GM12878 (cell line): ENCODE data around the gene UBE2QL1. TPM values are rescaled to one million over a fixed set of nuclear protein-coding genes. Genes with fewer than 3 reads are reported as not detected.

Source experiments
- ATAC-seq: fragments of 200-7000 bp; cut with Tn5 transposase; 3 replicates; pipeline ENCODE4 v1.9.1; 2020; ENCODE audit warnings: mild to moderate bottlenecking, moderate library complexity
- BruUV-seq: library from RNA; stranded (reverse); fragments of 400-500 nt; replicated peaks from 2 replicates; lab custom pipeline; 2021; lab: Mats Ljungman, UMichigan
- CTCF ChIA-PET: fragments of 300-600 bp; sonication (Branson Sonifier 250); formaldehyde crosslinking; extraction: SDS; loops from one replicate; lab custom pipeline; 2021; ENCODE audit warnings: inconsistent platforms; lab: Yijun Ruan, JAX
- POLR2A ChIA-PET: fragments of 350-600 bp; formaldehyde crosslinking; extraction: SDS; loops from one replicate; lab custom pipeline; 2021; ENCODE audit warnings: inconsistent platforms; lab: Charles Lee
- RAD21 ChIA-PET: fragments of 300-600 bp; sonication (Branson Sonifier 250); formaldehyde crosslinking; loops from one replicate; lab custom pipeline; 2023; ENCODE audit warnings: antibody characterized with exemption; ENCODE audit not compliant: unreplicated experiment; lab: Charles Lee
- SMC1A ChIA-PET: fragments of 300-600 bp; sonication (Branson Sonifier 250); formaldehyde crosslinking; loops from one replicate; lab custom pipeline; 2023; ENCODE audit not compliant: unreplicated experiment, uncharacterized antibody; lab: Charles Lee
- DNase-seq: peaks from one replicate; pipeline ENCODE4 v3.0.0-alpha.2; 2011; ENCODE audit warnings: low read depth, low spot score
- FAIRE-seq: peaks from 3 replicates; lab custom pipeline; 2011; peaks lifted over from hg19 to GRCh38; lab: Jason Lieb, UNC
- H2AFZ ChIP-seq: 2 replicates; pipeline ENCODE4 v1.6.0; 2011; ENCODE audit warnings: low read depth, low read length, control low read depth; ENCODE audit not compliant: control insufficient read depth
- H3K27ac ChIP-seq: 2 replicates; pipeline ENCODE4 v1.5.1; 2011; ENCODE audit warnings: control low read depth; ENCODE audit not compliant: control insufficient read depth, insufficient read depth
- H3K27me3 ChIP-seq, 2 experiments: replicated peaks in 1 of 2; 2 replicates each; pipeline versions ENCODE4 v1.6.0 to v1.6.1; 2011; ENCODE audit warnings: low read length in 1 of 2; ENCODE audit not compliant: control insufficient read depth in 2 of 2, insufficient read depth in 2 of 2
- H3K36me3 ChIP-seq, 2 experiments: 2 replicates each; pipeline ENCODE4 v1.5.1; 2011; ENCODE audit warnings: low read length in 1 of 2; ENCODE audit not compliant: control insufficient read depth in 2 of 2, insufficient read depth in 2 of 2
- H3K4me1 ChIP-seq: 2 replicates; pipeline ENCODE4 v1.6.1; 2011; ENCODE audit warnings: mild to moderate bottlenecking, low read length, moderate library complexity, mixed read lengths; ENCODE audit not compliant: control insufficient read depth, insufficient read depth
- H3K4me2 ChIP-seq: 2 replicates; pipeline ENCODE4 v1.6.0; 2011; ENCODE audit warnings: control low read depth; ENCODE audit not compliant: control insufficient read depth, insufficient read depth
- H3K4me3 ChIP-seq: fragments of 200-600 bp; sonication (generic); 2 replicates; pipeline ENCODE4 v1.5.1; 2016
- H3K79me2 ChIP-seq: 2 replicates; pipeline ENCODE4 v1.6.0; 2011; ENCODE audit warnings: low read length; ENCODE audit not compliant: control insufficient read depth, insufficient read depth
- H3K9ac ChIP-seq: 2 replicates; pipeline ENCODE4 v1.8.0; 2011; ENCODE audit warnings: low read length, control low read depth, mixed read lengths; ENCODE audit not compliant: control insufficient read depth, insufficient read depth
- H3K9me3 ChIP-seq: replicated peaks from 3 replicates; pipeline ENCODE4 v1.5.1; 2011; ENCODE audit warnings: mild to moderate bottlenecking, low read length; ENCODE audit not compliant: control insufficient read depth, insufficient read depth
- H4K20me1 ChIP-seq: 2 replicates; pipeline ENCODE4 v1.6.0; 2011; ENCODE audit not compliant: control insufficient read depth, insufficient read depth
- BRCA1 ChIP-seq: IDR thresholded peaks from 2 replicates; pipeline ENCODE4 v1.6.1; 2011; ENCODE audit warnings: low read depth, low read length, improper control_type of control experiment
- HCFC1 ChIP-seq: fragments of 150-350 bp; IDR thresholded peaks from 2 replicates; pipeline ENCODE4 v1.6.1; 2014; ENCODE audit warnings: low read length
- KDM1A ChIP-seq: fragments of 200-600 bp; sonication (generic); IDR thresholded peaks from 2 replicates; pipeline ENCODE4 v1.6.1; 2016; ENCODE audit warnings: borderline replicate concordance
- LARP7 ChIP-seq: fragments of 450-650 bp; IDR thresholded peaks from 2 replicates; pipeline ENCODE4 v1.6.1; 2017; ENCODE audit warnings: mild to moderate bottlenecking
- MYB ChIP-seq: fragments of 150-350 bp; IDR thresholded peaks from 2 replicates; pipeline ENCODE4 v1.6.1; 2014; ENCODE audit warnings: mild to moderate bottlenecking, low read depth, low read length, borderline replicate concordance
- NFXL1 ChIP-seq: fragments of 450-650 bp; IDR thresholded peaks from 2 replicates; pipeline ENCODE4 v1.6.1; 2017; ENCODE audit warnings: antibody characterized with exemption, mild to moderate bottlenecking, borderline replicate concordance
- NFYA ChIP-seq: IDR thresholded peaks from 2 replicates; pipeline ENCODE4 v1.6.1; 2011; ENCODE audit warnings: low read depth, mild to moderate bottlenecking, low read length, improper control_type of control experiment, borderline replicate concordance
- NR2F1 ChIP-seq: fragments of 450-650 bp; conservative IDR thresholded peaks from 2 replicates; pipeline ENCODE4 v1.6.1; 2017; ENCODE audit warnings: mild to moderate bottlenecking
- USF1 ChIP-seq: IDR thresholded peaks from 2 replicates; pipeline ENCODE4 v1.6.1; 2011; ENCODE audit warnings: borderline replicate concordance, low read depth, mild to moderate bottlenecking, moderate library complexity, mixed read lengths, low read length; ENCODE audit not compliant: insufficient read depth; ENCODE audit errors: extremely low read length
- ZBTB11 ChIP-seq: fragments of 450-650 bp; formaldehyde crosslinking; IDR thresholded peaks from 2 replicates; pipeline ENCODE4 v1.5.0; 2022; ENCODE audit warnings: mild to moderate bottlenecking, missing genetic modification characterization
- WGBS: methylation state at CpG from one replicate; pipeline ENCODE4 v1.1.6; 2016; ENCODE audit warnings: low lambda C conversion rate; ENCODE audit not compliant: insufficient replicate concordance, insufficient coverage; ENCODE audit errors: missing lambda C conversion rate; 5-methylcytosine and 5-hydroxymethylcytosine counted together
- in situ Hi-C: fragments of 300-500 bp; cut with MboI; formaldehyde crosslinking; loops from 9 replicates; pipeline ENCODE4 v1.14.3; 2018; ENCODE audit warnings: mixed read lengths
- intact Hi-C: fragments of 100-400 bp; cut with micrococcal nuclease; formaldehyde crosslinking; loops from one replicate; pipeline ENCODE4 v1.14.2; 2022; ENCODE audit not compliant: unreplicated experiment
- polyA plus RNA-seq, 11 experiments: library from polyadenylated mRNA; depleted of rRNA in 4 of 11; unstranded in 6 of 11; stranded (reverse) in 5 of 11; fragments of >200 nt; fragmentation: Nextera tagmentation in 4 of 11; fragmentation: Illumina TruSeq in 1 of 11; extraction: Ambion mirVana in 4 of 11; extraction: Trizol in 1 of 11; gene quantifications; 1 replicate in 1 of 11; 2 replicates in 10 of 11; pipeline versions ENCODE4 v1.2.1 to v1.2.3, GENCODE V29; 2011 to 2016; ENCODE audit warnings: inconsistent platforms in 2 of 11, missing spikeins in 2 of 11, low read depth in 1 of 11
- total RNA-seq, 4 experiments: library from RNA; depleted of rRNA in 3 of 4; stranded (reverse); fragments of >200 nt in 3 of 4; fragmentation: Illumina TruSeq in 1 of 4; extraction: Trizol in 1 of 4; gene quantifications; 2 replicates each; pipeline versions ENCODE4 v1.2.1 to v1.2.3, GENCODE V29; 2013 to 2021

UBE2QL1 gene
- total and polyA plus RNA-seq, 10 of the 15 experiments (the other 5 are each of a cell fraction or from before 2014, with no cell fraction given), result 0.03 to 0.62 (median 0.04) TPM; not detected in 6

GRCh38 chr5:6473284-6473683 is 24.6 kb downstream of the UBE2QL1 start (continued):
- TF ChIP-seq KDM1A (no peak), NFXL1 (no peak), HCFC1 (no peak), USF1 (no peak), NR2F1 (no peak), ZBTB11 (no peak), LARP7 (no peak)

GRCh38 chr5:6475626-6476312 is 27.1 kb downstream of the UBE2QL1 start:
- Histone ChIP-seq H3K4me1 (peaks cover 10% of the 10 kb centered on the region), H3K9ac (no peak overlapping the region), H3K4me2 (no peak overlapping the region), H4K20me1 (no peaks in the 10 kb centered on the region), H3K27ac (no peak overlapping the region), H2AFZ (no peak overlapping the region), H3K9me3 (no peaks in the 10 kb centered on the region; the same call in 2 of the 3 replicates), H3K79me2 (no peaks in the 10 kb centered on the region), H3K27me3 (peaks cover 0 to 2% of the 10 kb centered on the region in 2 experiments; a peak in 2 of 4 replicates), H3K4me3 (no peak overlapping the region), H3K36me3 (no peaks in the 10 kb centered on the region)
- ChIA-PET SMC1A (interaction anchor here (1.8 to 2.3 kb wide), 2 partner anchors 10 to 97 kb away, joined by 4 to 5 read pairs; partner anchors contain the start of gene MED10), CTCF (no interaction called here), RAD21 (no interaction called here), POLR2A (no interaction called here)
- no TSS peak for BruUV-seq
- DNase-seq, result no peak
- no peak for ATAC-seq
- TF ChIP-seq NFYA (no peak), MYB (no peak), BRCA1 (no peak)
- 48% methylated on average over 8 of the region's 9 CpGs for WGBS
- intact Hi-C loops (no loop called here), in situ Hi-C loops (no loop called here)
- FAIRE-seq, result no peak
